Tibial nerve (tissue), 4 donors: ENCODE results near the gene PARN. TPM values are rescaled to one million over a fixed set of nuclear protein-coding genes. Genes with fewer than 3 reads are reported as not detected.
"Not testable (repeated sequence)": the region's sequence is repeated elsewhere in the genome, so short reads cannot be mapped to it uniquely, and the experiment has no call there.

Experiments used
- DNase-seq, 2 donors: peaks; one replicate each; pipeline ENCODE4 v3.0.0-alpha.2; 2019; ENCODE audit warnings: low spot score in 2 of 2
- H3K27ac ChIP-seq, 4 donors: fragments of 200-600 bp; sonication (generic) in 3 of 4; one replicate each; pipeline ENCODE4 v1.5.1; 2017 to 2019; ENCODE audit warnings: mild to moderate bottlenecking in 1 of 4
- H3K27me3 ChIP-seq, 2 donors: fragments of 200-600 bp; sonication (generic) in 1 of 2; one replicate each; pipeline versions ENCODE4 v1.5.1 to v1.6.0; 2017 to 2019
- H3K36me3 ChIP-seq, 3 donors: fragments of 200-600 bp; sonication (generic); one replicate each; pipeline ENCODE4 v1.5.1; 2018 to 2019
- H3K4me1 ChIP-seq, 4 donors: fragments of 200-600 bp; sonication (generic) in 3 of 4; one replicate each; pipeline ENCODE4 v1.5.1; 2017 to 2019
- H3K4me3 ChIP-seq, 4 donors: fragments of 200-600 bp; sonication (generic) in 3 of 4; one replicate each; pipeline ENCODE4 v1.5.1; 2017 to 2019; ENCODE audit warnings: mild to moderate bottlenecking in 1 of 4, moderate library complexity in 1 of 4
- H3K9me3 ChIP-seq, 4 donors: fragments of 200-600 bp; sonication (generic) in 3 of 4; one replicate each; pipeline ENCODE4 v1.5.1; 2017 to 2019
- EP300 ChIP-seq, 2 donors: sonication (generic); formaldehyde crosslinking; IDR thresholded peaks; one replicate each; pipeline ENCODE4 v1.6.1; 2017; ENCODE audit warnings: antibody characterized with exemption in 2 of 2, mild to moderate bottlenecking in 1 of 2
- POLR2A ChIP-seq, 2 donors: fragments of 450-650 bp; IDR thresholded peaks; one replicate each; pipeline ENCODE4 v1.6.1; 2017; ENCODE audit warnings: antibody characterized with exemption in 2 of 2, mild to moderate bottlenecking in 2 of 2, moderate library complexity in 2 of 2
- WGBS, 2 donors: methylation state at CpG; one replicate each; pipeline ENCODE4 v1.1.5; 2018; 5-methylcytosine and 5-hydroxymethylcytosine counted together
- total RNA-seq, 4 donors: library from RNA; depleted of rRNA; stranded (reverse); fragments of >200 nt; gene quantifications; one replicate each; pipeline ENCODE4 v1.1.0, GENCODE V29; 2016
- TF ChIP-seq, protein P1 (sequence below), 5 experiments: fragments of 200-600 bp in 3 of 5; fragments of 450-650 bp in 2 of 5; sonication (generic) in 3 of 5; IDR thresholded peaks; one replicate each; pipeline ENCODE4 v1.5.1; 2016 to 2019; ENCODE audit warnings: antibody characterized with exemption in 5 of 5, mild to moderate bottlenecking in 3 of 5, moderate library complexity in 2 of 5

The PARN gene
- total RNA-seq, 4 donors from 2014 or later, result 36.5 to 49.8 (median 40.6) TPM

DNA sequence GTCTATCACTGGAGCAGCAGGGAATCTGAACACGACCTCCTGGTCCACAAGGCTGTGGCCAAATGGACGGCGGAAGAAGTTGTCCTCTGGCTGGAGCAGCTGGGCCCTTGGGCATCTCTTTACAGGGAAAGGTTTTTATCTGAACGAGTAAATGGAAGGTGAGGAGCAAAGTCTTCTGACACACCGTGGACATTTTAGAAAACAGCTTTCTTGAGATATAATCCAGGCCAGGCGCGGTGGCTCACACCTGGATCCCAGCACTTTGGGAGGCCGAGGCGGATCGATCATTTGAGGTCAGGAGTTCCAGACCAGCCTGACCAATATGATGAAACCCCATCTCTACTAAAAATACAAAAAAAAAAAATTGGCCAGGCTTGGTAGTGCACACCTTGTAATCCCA is 19.8 kb upstream of the PARN start:
- H3K4me3 ChIP-seq, result no peak overlapping the region
- no peaks in the 10 kb centered on the region for H3K4me1 ChIP-seq
- TF ChIP-seq, protein P1, sequence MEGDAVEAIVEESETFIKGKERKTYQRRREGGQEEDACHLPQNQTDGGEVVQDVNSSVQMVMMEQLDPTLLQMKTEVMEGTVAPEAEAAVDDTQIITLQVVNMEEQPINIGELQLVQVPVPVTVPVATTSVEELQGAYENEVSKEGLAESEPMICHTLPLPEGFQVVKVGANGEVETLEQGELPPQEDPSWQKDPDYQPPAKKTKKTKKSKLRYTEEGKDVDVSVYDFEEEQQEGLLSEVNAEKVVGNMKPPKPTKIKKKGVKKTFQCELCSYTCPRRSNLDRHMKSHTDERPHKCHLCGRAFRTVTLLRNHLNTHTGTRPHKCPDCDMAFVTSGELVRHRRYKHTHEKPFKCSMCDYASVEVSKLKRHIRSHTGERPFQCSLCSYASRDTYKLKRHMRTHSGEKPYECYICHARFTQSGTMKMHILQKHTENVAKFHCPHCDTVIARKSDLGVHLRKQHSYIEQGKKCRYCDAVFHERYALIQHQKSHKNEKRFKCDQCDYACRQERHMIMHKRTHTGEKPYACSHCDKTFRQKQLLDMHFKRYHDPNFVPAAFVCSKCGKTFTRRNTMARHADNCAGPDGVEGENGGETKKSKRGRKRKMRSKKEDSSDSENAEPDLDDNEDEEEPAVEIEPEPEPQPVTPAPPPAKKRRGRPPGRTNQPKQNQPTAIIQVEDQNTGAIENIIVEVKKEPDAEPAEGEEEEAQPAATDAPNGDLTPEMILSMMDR (IDR thresholded peaks at IDR 0.05), result no peak
- TF ChIP-seq POLR2A (IDR thresholded peaks at IDR 0.05), result no peak
- no peak for TF ChIP-seq EP300 (IDR thresholded peaks at IDR 0.05)
- no peak overlapping the region for H3K27ac ChIP-seq
- whole genome bisulfite sequencing, 2 donors, result 96 to 97% methylated on average over 10 of the region's 10 CpGs
- no peaks in the 10 kb centered on the region for H3K9me3 ChIP-seq
- peaks cover 3 to 96% (median 28%) of the 10 kb centered on the region in 3 donors for H3K36me3 ChIP-seq
- H3K27me3 ChIP-seq, result no peaks in the 10 kb centered on the region
- no peak for DNase-seq

GRCh38 chr16:14641926-14642325 is 11.9 kb upstream of the PARN start:
- Histone ChIP-seq H3K27me3 (no peaks in the 10 kb centered on the region), H3K4me3 (no peak overlapping the region), H3K36me3 (peaks cover 4 to 52% (median 7%) of the 10 kb centered on the region in 3 donors), H3K9me3 (no peaks in the 10 kb centered on the region), H3K4me1 (peaks cover 0 to 20% (median 0%) of the 10 kb centered on the region in 4 donors), H3K27ac (no peak overlapping the region)
- TF ChIP-seq, protein P1 (IDR thresholded peaks at IDR 0.05), result no peak
- no peak for TF ChIP-seq POLR2A (IDR thresholded peaks at IDR 0.05)
- WGBS, 2 donors, result 63 to 68% methylated on average over 7 of the region's 7 CpGs
- DNase-seq, result no peak

DNA sequence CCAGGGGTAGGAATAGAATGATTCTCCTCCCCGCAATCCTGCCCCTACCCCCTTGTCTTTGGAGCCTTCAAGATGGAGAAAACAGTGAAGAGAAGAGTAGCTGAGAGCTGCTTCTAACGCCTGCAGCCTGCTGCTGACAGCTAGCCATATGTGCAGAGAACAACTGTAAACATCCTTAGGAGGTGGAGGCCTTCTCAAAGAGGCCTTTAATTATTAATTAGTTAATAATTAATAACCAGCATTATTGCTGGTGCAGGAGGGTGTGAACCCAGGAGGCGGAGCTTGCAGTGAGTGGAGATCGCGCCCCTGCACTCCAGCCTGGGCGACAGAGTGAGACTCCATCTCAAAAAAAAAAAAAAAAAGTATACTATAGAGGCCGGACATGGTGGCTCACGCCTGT is 11.1 kb upstream of the PARN start:
- Histone ChIP-seq H3K4me1 (peaks cover 0 to 27% (median 4%) of the 10 kb centered on the region in 4 donors), H3K36me3 (peaks cover 4 to 45% (median 7%) of the 10 kb centered on the region in 3 donors), H3K4me3 (no peak overlapping the region), H3K9me3 (no peaks in the 10 kb centered on the region), H3K27me3 (no peaks in the 10 kb centered on the region), H3K27ac (no peak overlapping the region)
- TF ChIP-seq POLR2A (IDR thresholded peaks at IDR 0.05), result no peak
- TF ChIP-seq EP300 (IDR thresholded peaks at IDR 0.05), result no peak
- TF ChIP-seq, protein P1 (IDR thresholded peaks at IDR 0.05), result no peak
- WGBS, 2 donors, result 91 to 95% methylated on average over 8 of the region's 8 CpGs
- no peak for DNase-seq

DNA sequence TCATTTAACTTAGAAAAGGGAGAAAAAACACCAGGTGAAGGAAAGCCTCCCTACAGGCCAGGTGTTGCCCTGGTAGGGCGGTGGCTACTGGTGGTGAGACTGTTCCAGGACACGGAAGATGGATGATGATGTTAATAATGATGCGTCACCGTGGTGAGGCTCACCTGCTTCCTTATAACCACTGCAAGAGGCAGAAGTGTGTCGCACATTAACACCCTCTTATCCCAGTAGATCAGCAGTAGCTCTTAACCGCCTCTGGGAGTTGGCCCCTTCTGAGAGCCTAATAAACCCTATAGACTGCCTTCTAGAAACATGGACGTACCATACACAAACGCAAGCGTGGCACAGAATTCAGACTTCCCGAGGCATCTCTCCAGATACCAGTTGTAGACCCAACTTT is 10.5 kb upstream of the PARN start:
- no peak for DNase-seq
- Histone ChIP-seq H3K4me3 (no peak overlapping the region), H3K36me3 (peaks cover 4 to 39% (median 7%) of the 10 kb centered on the region in 3 donors), H3K9me3 (no peaks in the 10 kb centered on the region), H3K27ac (peak overlapping the region in 1 of 4 donors; percentile 15), H3K27me3 (no peaks in the 10 kb centered on the region), H3K4me1 (peaks cover 0 to 34% (median 10%) of the 10 kb centered on the region in 4 donors)
- no peak for TF ChIP-seq POLR2A (IDR thresholded peaks at IDR 0.05)
- TF ChIP-seq, protein P1 (IDR thresholded peaks at IDR 0.05), result no peak
- 88 to 92% methylated on average over 10 of the region's 10 CpGs for WGBS, 2 donors

DNA sequence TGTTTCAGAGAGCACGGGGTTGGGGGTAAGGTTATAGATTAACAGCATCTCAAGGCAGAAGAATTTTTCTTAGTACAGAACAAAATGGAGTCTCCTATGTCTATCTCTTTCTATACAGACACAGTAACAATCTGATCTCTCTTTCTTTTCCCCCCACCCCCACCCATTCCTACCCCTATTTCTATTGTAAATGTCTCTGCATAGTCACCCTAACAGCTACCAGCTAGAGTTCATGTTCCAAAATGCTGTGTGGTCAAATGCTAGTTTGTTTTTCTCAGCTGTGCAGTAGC is 6.8 kb upstream of the PARN start:
- Histone ChIP-seq H3K27ac (peak overlapping the region in 1 of 4 donors; percentile 43), H3K4me1 (peaks cover 0 to 52% (median 28%) of the 10 kb centered on the region in 4 donors), H3K36me3 (peaks cover 0 to 25% (median 0%) of the 10 kb centered on the region in 3 donors)
- DNase-seq, H3K27me3 ChIP-seq, H3K9me3 ChIP-seq, H3K4me3 ChIP-seq: not testable (repeated sequence)
- WGBS, 2 donors, result 21 to 25% methylated on average over 1 of the region's 1 CpG

GRCh38 chr16:14636179-14636950 is 6.3 kb upstream of the PARN start:
- not testable (repeated sequence) for H3K27me3 ChIP-seq, H3K9me3 ChIP-seq, DNase-seq, H3K4me3 ChIP-seq
- peaks cover 0 to 53% (median 30%) of the 10 kb centered on the region in 4 donors for H3K4me1 ChIP-seq
- 32 to 43% methylated on average over 16 to 17 of the region's 17 CpGs for WGBS, 2 donors
- H3K36me3 ChIP-seq, result peaks cover 0 to 25% (median 0%) of the 10 kb centered on the region in 3 donors
- H3K27ac ChIP-seq, result peak overlapping the region in 3 of 4 donors; percentile 12 to 43 (median 42)
